ENCODE data around the gene DGKQ. TPM values are rescaled to one million over a fixed set of nuclear protein-coding genes. Genes with fewer than 3 reads are reported as not detected.

DGKQ gene
- total and polyA plus RNA-seq, 2 of the 13 experiments (the other 11 are each of a cell fraction or from before 2014, with no cell fraction given): 4.5 to 7.2 TPM

- TF ChIP-seq ZNF318 (CRISPR knock-in tag; IDR thresholded peaks at IDR 0.05) (no peak), BHLHE40 (IDR thresholded peaks at IDR 0.05; ENCODE audit: low read length) (peak; percentile 60; the same call in 1 of the 2 replicates), ZNF615 (CRISPR knock-in tag; IDR thresholded peaks at IDR 0.05; ENCODE audit: borderline replicate concordance) (no peak), ATF1 (CRISPR knock-in tag; IDR thresholded peaks at IDR 0.05) (0 out of 2 replicates have a peak, but pooled peaks have one; percentile 61), MIER3 (CRISPR knock-in tag; IDR thresholded peaks at IDR 0.05; ENCODE audit: borderline replicate concordance) (no peak), GMEB2 (CRISPR knock-in tag; IDR thresholded peaks at IDR 0.05; ENCODE audit: low read depth) (peak; percentile 92), SNAPC4 (CRISPR knock-in tag; IDR thresholded peaks at IDR 0.05) (no peak), ZNF260 (CRISPR knock-in tag; IDR thresholded peaks at IDR 0.05; ENCODE audit: borderline replicate concordance, low read depth) (no peak), MED8 (CRISPR knock-in tag; IDR thresholded peaks at IDR 0.05; ENCODE audit: insufficient replicate concordance) (peak; percentile 65), ISX (CRISPR knock-in tag; conservative IDR thresholded peaks at IDR 0.05) (no peak), ATM (IDR thresholded peaks at IDR 0.05; ENCODE audit: borderline replicate concordance) (no peak), ZFX (CRISPR knock-in tag; IDR thresholded peaks at IDR 0.05; ENCODE audit: low read depth) (peak; percentile 86), ZBTB38 (CRISPR knock-in tag; IDR thresholded peaks at IDR 0.05) (peak; percentile 76; the same call in 1 of the 2 replicates), ZFP41 (CRISPR knock-in tag; IDR thresholded peaks at IDR 0.05; ENCODE audit: borderline replicate concordance) (no peak)
Observed at GRCh38 chr4:931960-932712, 41.2 kb downstream of the DGKQ start, which contains the start of the genes GAK and TMEM175 (continued).
